Endometrium (tissue), 2 donors: ENCODE measurements around the gene CD40.

Source experiments
- FAIRE-seq: peaks from 2 replicates; lab custom pipeline; 2012; peaks lifted over from hg19 to GRCh38; lab: Jason Lieb, UNC
- donor health status: control.
- donor health status: control.

The CD40 gene

DNA sequence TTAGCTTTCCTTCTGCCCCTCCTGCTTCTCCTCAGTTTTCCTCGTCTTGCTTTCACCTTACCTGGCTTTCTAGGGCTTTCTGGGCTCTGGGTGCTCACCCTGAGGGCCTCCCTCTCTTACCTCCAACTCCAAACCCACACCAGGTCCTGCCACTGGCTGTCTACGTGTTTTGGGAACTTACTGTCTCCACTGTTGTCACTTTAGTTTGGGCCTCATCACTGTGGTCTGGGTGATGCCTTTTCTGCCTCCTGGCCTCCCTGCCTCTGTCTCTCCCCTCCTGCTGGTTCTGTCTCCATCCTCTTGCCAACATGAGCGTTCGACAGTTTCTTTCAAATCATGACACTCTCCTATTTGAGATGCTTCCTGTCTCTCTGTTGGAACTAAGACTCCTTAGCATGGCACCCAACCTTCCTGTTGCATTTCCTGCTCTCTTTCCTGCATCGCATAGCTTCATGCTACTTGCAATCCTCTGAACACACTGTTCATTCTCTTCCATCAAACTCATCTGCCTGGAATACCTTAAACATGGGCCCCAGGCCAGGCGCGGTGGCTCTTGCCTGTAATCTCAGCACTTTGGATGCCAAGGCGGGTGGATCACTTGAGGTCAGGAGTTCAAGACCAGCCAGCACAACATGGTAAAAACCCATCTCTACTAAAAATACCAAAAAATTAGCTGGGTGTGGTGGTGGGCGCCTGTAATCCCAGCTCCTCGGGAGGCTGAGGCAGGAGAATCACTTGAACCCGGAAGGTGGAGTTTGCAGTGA is 5.5 kb downstream of the CD40 start:
- FAIRE-seq = no peak

GRCh38 chr20:46126440-46127056 is 8.4 kb downstream of the CD40 start:
- no peak for FAIRE-seq

DNA sequence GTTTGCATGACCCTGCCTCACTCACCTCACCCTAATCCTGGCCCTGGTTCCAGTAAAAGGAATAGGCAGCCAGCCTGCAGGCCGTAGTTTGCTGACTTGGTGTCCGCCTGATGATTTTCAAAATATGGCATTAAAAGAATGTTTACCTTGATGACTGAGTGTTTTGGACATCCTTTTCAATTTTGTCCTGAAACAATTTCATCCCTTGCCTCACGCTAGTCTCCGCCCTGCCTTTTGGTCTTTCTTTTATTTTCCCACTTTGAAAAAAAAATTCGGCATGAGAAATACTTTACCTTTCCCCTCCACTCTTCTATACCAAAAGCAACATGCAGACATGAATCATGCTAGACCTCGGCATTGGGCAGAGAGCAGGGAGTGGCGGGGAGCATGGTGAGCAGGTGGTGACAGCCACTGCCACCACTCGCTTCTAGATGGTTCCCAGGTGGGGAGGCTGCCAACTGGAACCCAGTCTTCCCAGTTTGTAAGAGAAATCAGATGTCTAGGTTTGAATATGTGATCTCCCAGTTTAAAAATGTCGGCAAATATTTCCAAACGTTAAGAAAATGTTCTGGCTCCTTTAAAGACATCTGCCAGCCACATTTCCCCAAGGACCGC is 9.4 kb downstream of the CD40 start:
- FAIRE-seq = no peak

DNA sequence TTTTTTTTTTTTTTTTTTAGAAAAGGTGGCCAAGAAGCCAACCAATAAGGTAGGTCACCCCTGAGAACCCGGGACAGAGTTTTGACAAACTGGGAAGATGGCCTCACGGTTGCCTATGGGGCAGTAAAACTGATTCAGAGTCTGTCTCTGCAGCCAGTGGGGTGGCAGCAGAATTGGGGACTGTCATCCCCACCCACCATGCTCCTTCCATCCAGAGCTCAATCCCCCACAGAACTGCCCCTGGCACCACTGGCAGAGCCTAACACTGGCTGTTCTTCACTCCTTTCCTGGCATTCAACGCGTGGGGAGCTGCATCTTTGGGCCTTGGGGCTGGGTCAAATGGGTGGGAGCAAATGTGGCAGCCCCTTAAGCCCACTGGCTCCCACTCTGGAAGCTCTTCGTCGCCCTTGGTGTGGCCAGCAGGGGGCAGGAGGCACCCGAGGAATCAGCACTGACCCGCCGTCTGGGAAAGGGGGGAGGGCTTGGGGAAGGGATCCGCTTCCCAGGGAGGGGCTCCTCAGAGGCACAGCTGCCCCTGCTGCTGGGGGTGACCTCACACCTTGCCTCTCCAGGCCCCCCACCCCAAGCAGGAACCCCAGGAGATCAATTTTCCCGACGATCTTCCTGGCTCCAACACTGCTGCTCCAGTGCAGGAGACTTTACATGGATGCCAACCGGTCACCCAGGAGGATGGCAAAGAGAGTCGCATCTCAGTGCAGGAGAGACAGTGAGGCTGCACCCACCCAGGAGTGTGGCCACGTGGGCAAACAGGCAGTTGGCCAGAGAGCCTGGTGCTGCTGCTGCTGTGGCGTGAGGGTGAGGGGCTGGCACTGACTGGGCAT is 10.4 kb downstream of the CD40 start:
- FAIRE-seq = no peak

DNA sequence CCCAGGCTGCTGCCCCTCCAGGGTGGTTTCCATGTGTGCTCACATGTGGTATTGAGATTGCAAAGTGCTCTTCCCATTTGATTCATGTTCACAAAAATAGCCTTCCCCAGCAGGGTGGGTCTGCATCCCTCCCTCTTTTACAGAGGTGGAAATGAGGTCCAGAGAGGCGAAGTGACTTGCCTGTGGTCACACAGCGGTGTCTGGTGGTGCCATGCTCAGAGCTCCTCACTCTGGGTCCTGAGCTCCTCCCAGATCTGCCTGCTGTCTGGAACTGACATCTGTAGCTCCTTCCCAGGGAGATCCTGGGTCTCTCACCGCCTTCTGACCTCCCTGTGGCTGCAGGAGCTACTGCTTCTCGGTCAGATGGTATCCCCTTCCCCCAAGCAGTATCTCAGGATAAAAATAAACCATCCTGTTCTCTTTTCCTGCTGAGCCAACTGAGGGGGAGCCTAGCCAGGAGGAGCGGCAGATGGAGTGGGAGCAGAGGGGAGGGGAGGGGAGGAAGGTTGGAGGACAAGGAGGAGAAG is 11.9 kb downstream of the CD40 start:
- no peak for FAIRE-seq

DNA sequence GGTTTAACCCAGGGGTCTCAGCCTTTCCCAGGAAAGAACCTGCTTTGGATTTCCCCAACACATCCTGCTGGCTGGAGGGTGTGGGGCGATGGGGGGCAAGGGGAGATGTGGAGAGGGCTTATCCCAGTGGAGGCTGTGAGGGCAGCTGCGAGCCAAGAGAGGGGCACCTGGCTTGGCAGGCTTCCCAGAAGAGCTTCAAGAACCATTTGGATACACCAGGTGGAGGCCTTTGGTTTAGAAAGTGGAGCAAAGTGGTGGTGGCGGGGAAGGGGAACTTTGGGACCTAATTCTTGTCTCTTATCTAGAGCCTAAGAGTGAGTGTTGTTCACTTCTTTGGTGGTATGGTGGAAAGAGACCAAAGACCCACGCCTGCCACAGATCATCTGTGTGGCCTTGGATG is 12.4 kb downstream of the CD40 start:
- no peak for FAIRE-seq

DNA sequence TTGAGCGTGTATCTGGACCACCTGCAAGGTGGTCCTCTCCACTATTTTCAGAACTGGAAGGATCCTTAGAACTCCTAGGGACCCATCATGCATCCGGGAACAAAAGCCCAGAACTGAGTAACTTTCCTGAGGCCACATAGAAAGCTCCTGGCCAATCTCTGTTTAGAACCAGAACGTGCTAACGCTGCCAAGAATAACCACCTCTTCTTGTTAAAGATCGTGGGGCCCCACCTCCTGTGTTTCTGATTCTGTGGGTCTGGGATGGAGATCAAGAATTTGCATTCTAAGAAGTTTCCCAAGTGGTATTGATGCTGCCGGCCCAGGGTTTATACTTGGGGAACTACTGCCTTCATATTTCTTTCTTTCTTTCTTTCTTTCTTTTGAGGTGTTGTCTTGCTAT is 13.3 kb downstream of the CD40 start:
- FAIRE-seq = no peak

DNA sequence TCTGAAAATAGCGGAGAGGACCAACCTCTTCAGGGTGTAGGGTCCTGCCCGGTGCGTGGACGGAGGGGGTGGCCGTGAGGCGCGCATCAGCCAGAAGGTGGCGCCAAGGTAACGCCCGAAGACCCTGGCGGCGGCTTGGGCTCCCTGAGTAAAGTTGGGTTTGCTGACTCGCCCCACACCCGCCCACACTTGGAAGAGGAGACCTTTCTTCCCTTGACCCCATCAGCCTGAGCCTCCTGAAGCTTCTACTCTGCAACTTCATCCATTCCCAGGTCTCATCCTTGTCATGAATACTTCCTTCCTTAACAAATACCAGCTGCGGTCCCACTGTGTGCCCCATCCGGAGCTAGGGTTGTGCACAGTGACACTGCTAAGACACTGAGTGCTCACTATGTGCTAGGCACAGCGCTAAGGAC is 14.6 kb downstream of the CD40 start:
- FAIRE-seq = no peak

- no peak for FAIRE-seq
Measured at GRCh38 chr20:46133886-46134654, 16.0 kb downstream of the CD40 start.

DNA sequence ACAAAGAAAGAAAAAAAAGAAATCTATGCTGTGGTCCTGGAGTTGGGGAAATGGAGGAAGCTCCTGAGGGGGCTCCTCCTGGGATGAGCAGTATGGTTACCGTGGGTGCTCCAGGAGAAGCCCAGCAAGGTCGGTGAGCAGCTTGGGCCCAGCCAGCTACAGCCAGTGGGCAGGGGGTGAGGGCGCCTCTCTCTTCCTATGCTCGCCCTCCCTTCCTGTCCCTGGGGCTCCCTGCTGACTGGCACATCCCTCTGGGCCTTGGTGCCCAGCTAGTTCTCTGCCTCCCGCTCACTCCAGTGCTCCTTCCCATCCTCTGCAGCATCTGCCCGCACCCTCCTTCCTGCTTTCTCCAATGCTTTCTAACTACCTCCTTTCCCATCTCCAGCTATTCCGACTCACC is 16.6 kb downstream of the CD40 start:
- FAIRE-seq = no peak

GRCh38 chr20:46135856-46136633 is 17.9 kb downstream of the CD40 start:
- no peak for FAIRE-seq

GRCh38 chr20:46137816-46138215 is 19.7 kb downstream of the CD40 start:
- FAIRE-seq = no peak

- no peak for FAIRE-seq
Measured at GRCh38 chr20:46139266-46139889, 21.3 kb downstream of the CD40 start.

- FAIRE-seq = no peak
Measured at GRCh38 chr20:46139908-46140482, 21.9 kb downstream of the CD40 start.

- FAIRE-seq = no peak
Measured at GRCh38 chr20:46142124-46142523, 24.0 kb downstream of the CD40 start.

GRCh38 chr20:46144432-46145025 is 26.4 kb downstream of the CD40 start:
- no peak for FAIRE-seq

GRCh38 chr20:46145713-46146112 is 27.6 kb downstream of the CD40 start:
- FAIRE-seq = no peak

GRCh38 chr20:46148313-46149208 is 30.4 kb downstream of the CD40 start:
- no peak for FAIRE-seq
